Mammary epithelial cell (primary cell): ENCODE data around the gene METTL25B.

Source experiments
- EZH2 ChIP-seq: IDR thresholded peaks from 2 replicates; pipeline ENCODE4 v1.6.1; 2012; ENCODE audit warnings: low read length, inconsistent platforms, borderline replicate concordance
- TF ChIP-seq, protein P1 (sequence below), 2 donors: IDR thresholded peaks in 1 of 2; conservative IDR thresholded peaks in 1 of 2; 2 replicates each; pipeline ENCODE4 v1.5.1; 2011 to 2012; ENCODE audit warnings: inconsistent platforms in 2 of 2, low read length in 2 of 2, mild to moderate bottlenecking in 2 of 2, control low read depth in 1 of 2, low read depth in 1 of 2; ENCODE audit not compliant: insufficient read depth in 1 of 2; ENCODE audit errors: extremely low read depth in 1 of 2

GRCh38 chr1:156751451-156751756, 23.1 kb downstream of the METTL25B start, which contains the start of gene HDGF:
- TF ChIP-seq, protein P1, sequence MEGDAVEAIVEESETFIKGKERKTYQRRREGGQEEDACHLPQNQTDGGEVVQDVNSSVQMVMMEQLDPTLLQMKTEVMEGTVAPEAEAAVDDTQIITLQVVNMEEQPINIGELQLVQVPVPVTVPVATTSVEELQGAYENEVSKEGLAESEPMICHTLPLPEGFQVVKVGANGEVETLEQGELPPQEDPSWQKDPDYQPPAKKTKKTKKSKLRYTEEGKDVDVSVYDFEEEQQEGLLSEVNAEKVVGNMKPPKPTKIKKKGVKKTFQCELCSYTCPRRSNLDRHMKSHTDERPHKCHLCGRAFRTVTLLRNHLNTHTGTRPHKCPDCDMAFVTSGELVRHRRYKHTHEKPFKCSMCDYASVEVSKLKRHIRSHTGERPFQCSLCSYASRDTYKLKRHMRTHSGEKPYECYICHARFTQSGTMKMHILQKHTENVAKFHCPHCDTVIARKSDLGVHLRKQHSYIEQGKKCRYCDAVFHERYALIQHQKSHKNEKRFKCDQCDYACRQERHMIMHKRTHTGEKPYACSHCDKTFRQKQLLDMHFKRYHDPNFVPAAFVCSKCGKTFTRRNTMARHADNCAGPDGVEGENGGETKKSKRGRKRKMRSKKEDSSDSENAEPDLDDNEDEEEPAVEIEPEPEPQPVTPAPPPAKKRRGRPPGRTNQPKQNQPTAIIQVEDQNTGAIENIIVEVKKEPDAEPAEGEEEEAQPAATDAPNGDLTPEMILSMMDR (conservative IDR thresholded peaks at IDR 0.05 in 1 of 2, IDR thresholded peaks at IDR 0.05 in 1 of 2; ENCODE audit: extremely low read depth in 1 of 2, insufficient read depth in 1 of 2, low read depth in 1 of 2, low read length in 2 of 2) = no peak
- no peak for TF ChIP-seq EZH2
